HG03460 (cell line): Measurements from ENCODE around the gene LIG1.
"Not testable (repeated sequence)": the region's sequence is repeated elsewhere in the genome, so short reads cannot be mapped to it uniquely, and the experiment has no call there.

Source experiments
- ATAC-seq: cut with Tn5 transposase; IDR thresholded peaks from one replicate; pipeline ENCODE4 v1.9.1; 2021; ENCODE audit not compliant: unreplicated experiment

Gene LIG1

GRCh38 chr19:48122421-48122820 lies 47.7 kb downstream of the LIG1 start:
- ATAC-seq = no peak

GRCh38 chr19:48121909-48122371 lies 48.2 kb downstream of the LIG1 start:
- ATAC-seq = no peak

GRCh38 chr19:48121066-48121465 lies 49.1 kb downstream of the LIG1 start:
- ATAC-seq = no peak

GRCh38 chr19:48120505-48120904 lies 49.6 kb downstream of the LIG1 start:
- no peak for ATAC-seq

- ATAC-seq = no peak
These were observed 52.0 kb downstream of the LIG1 start for GRCh38 chr19:48118131-48118517.

- ATAC-seq = no peak
These were observed 52.5 kb downstream of the LIG1 start for GRCh38 chr19:48117515-48118130.

- ATAC-seq = no peak
These were observed 56.8 kb downstream of the LIG1 start for GRCh38 chr19:48113190-48113917.

GRCh38 chr19:48111280-48111679 lies 58.9 kb downstream of the LIG1 start:
- ATAC-seq = no peak

- peak; percentile 61 for ATAC-seq
These were observed 59.7 kb downstream of the LIG1 start, which contains the start of gene PLA2G4C for GRCh38 chr19:48110350-48110966. PLA2G4C (minus strand) TSS chr19:48110817; CDS start chr19:48106529, 4,288 bp downstream.

- no peak for ATAC-seq
These were observed 61.0 kb downstream of the LIG1 start for GRCh38 chr19:48108997-48109782.

GRCh38 chr19:48103922-48104321 lies 66.2 kb downstream of the LIG1 start:
- no peak for ATAC-seq

GRCh38 chr19:48102870-48103751 lies 67.0 kb downstream of the LIG1 start:
- ATAC-seq = no peak

GRCh38 chr19:48095612-48096175 lies 74.5 kb downstream of the LIG1 start:
- ATAC-seq = no peak

GRCh38 chr19:48094855-48095203 lies 75.3 kb downstream of the LIG1 start:
- ATAC-seq = no peak

- no peak for ATAC-seq
These were observed 75.9 kb downstream of the LIG1 start for GRCh38 chr19:48094129-48094854.

GRCh38 chr19:48091111-48091718 lies 78.9 kb downstream of the LIG1 start:
- ATAC-seq = not testable (repeated sequence)

- no peak for ATAC-seq
These were observed 79.8 kb downstream of the LIG1 start for GRCh38 chr19:48090281-48090802.

- not testable (repeated sequence) for ATAC-seq
These were observed 81.2 kb downstream of the LIG1 start for GRCh38 chr19:48088991-48089390.
